GM19468 (cell line): Measurements from ENCODE around the gene CTIF.
"Not testable (repeated sequence)": the region's sequence is repeated elsewhere in the genome, so short reads cannot be mapped to it uniquely, and the experiment has no call there.

Source experiments
- ATAC-seq: cut with Tn5 transposase; IDR thresholded peaks from one replicate; pipeline ENCODE4 v1.9.1; 2021; ENCODE audit warnings: mild to moderate bottlenecking, moderate library complexity, moderate number of reproducible peaks; ENCODE audit not compliant: unreplicated experiment; ENCODE audit errors: extremely low read depth

The CTIF gene

DNA sequence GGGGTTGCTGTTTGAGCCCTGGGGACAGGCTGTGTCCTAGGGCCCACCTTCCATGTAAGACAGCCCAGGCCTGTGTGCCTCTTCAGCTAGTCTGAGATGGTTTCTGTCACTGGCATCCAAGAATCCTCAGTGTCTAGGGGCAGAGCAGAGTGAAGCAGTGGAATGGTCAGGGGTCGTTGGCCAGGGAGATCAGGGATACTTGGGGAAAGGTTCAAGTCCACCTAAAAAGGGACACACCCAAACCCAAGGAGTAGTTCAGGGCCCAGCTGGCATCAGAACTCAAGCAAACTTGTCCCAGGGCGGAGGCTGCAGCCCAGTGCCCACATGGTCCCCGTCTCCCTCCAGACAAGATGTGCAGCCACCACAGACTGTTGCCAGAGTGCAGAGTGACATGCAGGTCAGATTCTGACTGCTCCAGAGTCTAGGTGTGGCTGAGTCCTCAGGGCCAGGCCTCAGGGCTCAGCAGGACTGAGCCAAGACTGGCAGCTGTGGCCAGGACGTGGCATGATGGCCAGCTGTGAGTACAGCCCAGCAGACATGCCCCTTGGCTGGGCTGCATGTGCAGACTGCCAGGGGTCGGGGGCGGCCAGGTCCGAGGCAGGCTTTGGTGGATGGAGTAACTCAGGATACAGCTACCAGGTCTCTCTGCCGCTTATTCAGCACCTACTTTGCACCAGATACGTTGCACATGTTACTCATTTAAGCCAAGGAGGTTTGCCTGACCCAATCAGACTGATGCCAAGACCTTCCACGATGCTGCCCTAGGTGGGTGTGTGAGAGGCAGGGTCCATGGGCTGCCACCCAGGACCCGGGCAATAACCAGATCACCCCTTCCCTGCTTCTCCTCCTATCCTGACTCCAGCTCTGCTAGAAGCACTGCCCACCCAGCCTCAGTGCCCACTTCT is 265.4 kb downstream of the CTIF start:
- ATAC-seq: no peak

DNA sequence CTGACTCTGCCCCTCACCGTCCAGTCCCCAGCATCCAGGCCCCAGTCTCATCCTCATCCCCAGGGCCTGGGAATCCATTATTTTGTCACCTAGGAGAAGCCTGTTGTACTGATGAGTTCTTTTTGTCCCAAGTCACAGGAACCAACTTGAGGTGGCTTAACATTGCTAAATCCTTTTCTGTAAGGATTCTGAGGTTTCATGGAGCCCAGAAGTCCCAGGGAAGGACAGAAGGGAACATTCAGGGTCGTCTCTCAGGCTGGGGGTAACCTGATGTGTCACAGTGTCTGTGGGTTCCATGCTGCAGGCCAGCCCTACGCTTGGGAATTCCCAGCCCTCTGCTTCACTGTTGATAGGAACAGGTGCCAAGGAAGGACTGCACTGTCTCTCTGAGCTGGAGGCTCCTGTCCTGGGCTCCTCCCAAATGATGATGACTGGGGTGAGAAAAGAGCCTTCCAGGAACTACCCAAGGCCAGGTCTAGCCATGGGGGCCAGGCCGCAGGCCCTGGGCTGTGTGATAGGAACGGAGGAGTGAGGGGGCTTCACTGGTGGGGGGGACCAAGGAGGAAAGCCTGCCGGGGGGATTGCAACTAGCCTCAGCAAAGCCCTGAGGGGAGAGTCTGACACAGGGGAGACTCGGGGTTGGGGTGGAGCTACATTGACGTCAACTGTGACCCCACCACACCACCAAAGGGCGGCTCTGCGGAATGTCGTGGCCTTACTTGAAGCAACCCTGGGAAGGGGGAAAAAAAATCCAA is 266.2 kb downstream of the CTIF start:
- no peak for ATAC-seq

DNA sequence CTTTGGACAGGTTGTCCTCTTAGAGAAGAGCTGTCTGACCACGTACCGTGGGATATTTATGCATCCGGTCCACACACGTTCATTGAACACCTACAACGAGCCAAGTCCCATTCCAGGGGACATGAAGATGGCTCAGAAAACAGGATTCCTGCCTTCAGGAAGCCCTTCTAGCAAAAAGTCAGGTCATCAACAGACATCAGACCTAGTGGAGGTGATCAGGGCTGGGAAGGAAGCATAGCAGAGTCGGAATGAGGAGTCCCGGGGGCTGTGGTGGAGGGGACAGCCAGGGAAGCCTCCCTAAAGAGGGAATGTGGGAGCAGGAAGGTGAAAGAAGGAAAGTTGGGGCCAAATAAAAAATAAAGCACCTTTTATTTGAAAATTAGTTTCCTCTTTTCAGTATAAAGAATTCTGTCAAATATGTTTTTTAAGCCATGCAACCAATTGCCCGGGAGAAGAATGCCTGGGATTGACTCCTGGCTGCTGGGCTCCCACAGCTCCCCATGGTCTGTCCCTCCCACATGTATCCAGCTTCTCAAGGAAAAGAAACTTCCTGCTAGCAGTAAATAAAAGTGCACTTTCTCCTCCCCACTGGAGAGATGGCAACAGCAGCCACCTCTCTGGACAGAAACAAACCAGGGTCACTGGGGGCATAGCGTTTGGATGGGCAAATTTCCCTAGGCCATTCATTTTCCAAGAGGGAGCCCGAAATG is 267.1 kb downstream of the CTIF start:
- no peak for ATAC-seq

DNA sequence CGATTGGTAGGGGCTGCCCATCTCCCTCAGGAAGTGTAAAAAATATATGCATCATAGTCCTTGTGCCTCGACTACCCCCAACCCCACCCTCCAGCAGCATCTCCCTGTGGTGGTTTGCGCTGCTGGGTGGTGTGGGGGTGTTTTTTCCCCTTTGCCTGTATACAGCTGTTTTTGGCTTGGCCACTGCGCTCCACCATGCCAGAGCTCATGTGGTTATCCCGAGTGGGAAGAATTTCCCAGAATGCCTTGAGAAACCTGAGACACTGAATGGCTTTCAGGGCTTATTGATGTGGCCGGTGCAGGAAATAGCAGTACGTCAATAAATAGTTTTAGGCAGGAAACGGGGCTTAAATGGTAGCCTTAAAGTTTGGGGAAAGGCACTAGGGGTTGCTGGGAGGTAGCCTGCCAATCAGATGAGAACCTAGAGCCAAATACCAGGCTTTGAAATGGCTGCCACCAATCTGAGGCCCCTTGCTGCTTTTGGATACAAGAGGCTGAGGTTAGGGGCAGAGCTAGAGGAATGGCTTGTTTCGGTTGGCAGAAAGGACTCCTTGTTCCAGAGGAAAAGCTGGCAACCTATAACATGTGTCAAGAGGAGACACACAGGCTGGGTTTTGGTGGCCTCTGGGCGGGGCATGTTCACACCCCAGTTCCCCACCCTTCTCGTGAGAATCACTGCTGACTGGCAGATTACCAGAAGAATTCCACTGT is 267.9 kb downstream of the CTIF start:
- no peak for ATAC-seq

DNA sequence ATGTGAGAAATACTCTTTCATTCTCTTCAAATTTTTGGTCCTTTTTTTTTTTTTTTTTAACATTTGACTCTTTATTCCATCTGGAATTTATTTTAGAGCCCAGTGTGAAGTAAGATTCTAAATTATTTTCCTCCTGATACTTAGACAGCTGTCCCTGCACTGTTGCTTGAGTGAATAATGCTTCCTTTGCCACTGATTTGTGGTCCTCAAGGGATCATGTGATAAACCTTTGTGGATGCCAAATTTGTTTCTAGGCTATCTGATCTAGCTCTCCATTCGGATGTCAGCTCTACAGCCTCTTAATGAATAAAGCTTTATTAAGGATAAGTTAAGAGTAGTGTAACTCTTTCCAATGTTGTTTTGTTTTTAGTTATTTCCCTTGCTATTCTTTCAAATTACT is 269.6 kb downstream of the CTIF start:
- ATAC-seq: no peak

DNA sequence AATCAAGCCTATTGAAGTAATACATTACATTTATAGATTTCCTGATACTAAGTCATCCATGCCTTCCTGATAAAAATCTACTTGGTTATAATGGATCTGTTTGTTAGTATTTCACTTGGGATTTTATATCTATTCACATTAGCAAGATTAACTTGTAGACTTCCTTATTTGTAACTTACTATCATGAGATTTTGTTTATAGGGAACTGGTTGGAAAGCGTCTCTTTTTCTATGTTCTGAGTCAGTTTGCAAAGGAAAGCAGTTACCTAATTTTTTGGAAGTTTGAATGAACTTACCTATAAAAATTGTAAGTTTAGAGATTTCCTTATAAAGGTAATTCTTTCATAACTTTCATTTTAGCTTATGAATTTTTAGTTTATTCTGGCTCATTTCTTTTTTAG is 270.5 kb downstream of the CTIF start:
- no peak for ATAC-seq

DNA sequence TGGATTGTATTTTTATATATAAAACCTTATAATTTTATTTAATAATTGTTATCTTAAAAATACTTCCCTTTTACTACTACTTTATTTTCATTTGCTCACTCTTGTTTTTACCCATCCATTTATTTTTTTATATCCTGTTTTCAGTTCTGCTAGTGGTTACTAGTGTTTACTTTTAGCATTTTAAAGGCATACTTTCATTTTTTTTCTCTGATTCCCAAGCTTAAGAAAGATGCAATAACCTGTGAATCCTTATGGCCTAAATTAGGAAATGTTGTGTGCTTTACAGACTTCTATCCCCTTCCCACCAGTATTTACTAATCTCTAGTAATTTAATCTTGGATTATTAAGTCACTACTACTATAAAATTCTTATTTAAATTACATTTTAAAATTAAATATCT is 272.0 kb downstream of the CTIF start:
- ATAC-seq: no peak

DNA sequence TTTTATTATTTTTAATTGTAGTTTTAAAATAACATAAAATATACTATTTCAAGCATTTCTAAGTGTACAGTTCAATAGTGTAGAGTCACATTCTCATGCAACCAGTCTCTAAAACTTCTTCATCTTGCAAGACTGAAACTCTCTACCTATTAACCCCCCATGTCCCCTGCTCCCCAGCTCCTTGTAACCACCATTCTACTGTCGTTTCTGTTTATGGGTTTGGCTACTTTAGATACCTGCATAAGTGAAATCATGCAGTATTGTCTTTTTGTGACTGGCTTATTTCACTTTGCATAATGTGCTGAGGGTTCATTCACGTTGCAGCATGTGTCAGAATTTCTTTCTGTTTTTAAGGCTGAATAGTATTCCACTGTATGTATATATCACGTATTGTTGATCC is 272.6 kb downstream of the CTIF start:
- no peak for ATAC-seq

DNA sequence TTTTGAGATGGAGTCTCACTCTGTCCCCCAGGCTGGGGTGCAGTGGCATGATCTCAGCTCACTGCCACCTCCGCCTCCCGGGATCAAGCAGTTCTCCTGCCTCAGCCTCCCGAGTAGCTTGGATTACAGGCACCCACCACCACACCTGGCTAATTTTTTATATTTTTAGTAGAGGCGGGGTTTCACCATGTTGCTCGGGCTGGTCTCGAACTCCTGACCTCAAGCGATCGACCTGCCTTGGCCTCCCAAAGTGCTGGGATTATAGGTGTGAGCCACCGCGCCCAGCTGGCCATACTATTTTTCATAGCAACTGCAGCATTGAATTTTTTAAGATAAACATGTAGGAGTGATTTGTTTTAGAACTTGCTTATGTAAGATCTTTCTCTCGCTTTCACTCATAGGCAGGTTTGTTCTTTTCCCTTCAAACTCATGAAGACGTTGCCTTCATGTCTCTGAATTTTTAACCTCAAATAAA is 273.2 kb downstream of the CTIF start:
- ATAC-seq: not testable (repeated sequence)

DNA sequence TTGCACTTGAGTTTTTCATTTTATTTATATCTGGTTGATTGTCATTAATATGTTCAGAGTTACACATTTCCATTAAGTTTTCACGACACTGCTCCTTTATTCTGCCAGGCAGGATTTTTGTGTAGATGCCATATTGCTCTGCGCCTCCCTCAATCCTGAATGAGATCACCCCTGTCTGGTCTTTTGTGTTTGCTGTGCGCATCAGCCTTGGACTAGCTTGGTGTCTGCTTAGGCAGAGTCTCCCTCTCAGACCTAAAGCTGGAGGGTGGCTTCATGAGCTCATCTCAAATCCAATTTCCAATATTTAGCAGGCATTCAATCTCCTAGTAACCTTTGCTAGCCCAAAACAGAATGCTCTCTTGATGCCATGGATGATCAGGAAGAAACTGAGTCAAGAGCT is 274.5 kb downstream of the CTIF start:
- ATAC-seq: no peak

DNA sequence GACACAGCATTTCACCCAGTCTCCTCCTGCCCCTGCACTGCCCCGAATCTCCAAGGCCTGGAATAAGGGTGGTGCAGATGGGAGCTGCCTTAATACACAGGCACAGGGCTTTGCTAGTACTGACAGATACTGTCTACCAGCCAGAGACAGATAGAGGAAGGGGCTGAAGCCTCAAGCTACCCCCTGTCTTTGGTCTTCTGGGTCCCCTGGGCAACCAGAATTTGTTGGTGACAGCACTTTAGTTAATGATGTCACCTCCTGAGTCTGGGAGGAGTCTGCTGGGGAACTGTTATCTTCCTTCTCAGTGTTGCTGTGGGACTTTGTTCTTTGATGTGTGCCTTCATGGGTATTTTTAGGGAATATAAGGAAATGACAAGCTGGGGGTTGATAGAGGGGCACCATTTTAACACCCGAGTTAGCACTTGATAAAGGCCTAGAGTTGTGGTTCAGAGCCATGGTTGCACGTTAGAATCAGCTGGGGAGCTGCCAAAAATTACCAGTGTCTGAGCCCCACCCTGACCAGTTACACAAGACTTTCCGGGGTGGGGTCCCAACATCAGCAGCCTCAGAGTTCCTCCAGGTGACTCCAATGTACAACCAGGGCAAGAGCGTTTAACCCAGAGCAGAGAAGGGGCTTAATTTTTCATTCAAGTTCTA is 275.1 kb downstream of the CTIF start:
- ATAC-seq: no peak

DNA sequence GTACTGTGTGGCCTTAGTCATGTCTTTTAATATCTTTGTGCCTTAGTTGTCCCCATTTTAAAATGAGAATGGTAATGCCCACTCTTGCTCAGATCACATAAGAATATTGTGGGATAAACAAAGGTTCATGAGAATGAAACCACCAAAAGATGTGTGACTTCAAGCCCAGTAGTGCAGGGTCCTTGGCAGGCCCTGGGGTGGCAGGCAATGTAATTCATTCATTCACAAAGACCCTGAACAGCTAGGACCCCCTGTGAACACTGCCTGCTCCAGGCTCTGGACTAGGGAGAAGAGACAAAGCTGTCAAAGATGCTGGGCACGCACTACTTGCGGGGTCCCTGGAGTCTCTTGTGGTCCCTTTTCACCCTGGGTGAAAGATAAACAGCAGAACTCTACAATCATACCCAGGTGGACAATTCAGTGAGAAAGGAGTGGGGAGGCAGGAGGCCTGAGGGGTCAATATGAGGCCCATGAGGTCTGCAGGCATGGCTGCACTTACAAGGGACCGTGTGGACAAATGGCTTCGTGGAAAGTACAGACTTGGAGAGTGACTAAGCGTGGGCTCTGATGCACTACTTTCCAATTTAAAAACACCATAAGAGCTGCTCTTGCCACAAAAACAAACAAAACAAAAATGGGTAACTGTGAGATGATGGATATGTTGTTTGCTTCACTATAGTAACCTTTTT is 275.8 kb downstream of the CTIF start:
- ATAC-seq: no peak

DNA sequence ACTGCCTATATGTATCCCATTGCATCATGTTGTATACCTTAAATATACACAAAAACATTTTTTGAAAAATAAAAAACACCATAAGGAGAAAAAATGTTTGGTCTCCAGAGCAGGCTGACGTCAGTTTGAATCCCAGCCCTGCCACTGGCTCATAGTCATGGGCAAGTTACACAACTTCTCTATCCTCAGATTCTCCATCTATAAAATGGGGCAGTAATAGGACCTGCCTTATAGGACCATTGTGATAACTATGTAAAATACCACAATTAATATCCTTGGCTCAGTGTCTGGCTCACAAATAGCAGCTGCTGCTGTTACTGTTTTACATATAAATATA is 276.3 kb downstream of the CTIF start:
- no peak for ATAC-seq

DNA sequence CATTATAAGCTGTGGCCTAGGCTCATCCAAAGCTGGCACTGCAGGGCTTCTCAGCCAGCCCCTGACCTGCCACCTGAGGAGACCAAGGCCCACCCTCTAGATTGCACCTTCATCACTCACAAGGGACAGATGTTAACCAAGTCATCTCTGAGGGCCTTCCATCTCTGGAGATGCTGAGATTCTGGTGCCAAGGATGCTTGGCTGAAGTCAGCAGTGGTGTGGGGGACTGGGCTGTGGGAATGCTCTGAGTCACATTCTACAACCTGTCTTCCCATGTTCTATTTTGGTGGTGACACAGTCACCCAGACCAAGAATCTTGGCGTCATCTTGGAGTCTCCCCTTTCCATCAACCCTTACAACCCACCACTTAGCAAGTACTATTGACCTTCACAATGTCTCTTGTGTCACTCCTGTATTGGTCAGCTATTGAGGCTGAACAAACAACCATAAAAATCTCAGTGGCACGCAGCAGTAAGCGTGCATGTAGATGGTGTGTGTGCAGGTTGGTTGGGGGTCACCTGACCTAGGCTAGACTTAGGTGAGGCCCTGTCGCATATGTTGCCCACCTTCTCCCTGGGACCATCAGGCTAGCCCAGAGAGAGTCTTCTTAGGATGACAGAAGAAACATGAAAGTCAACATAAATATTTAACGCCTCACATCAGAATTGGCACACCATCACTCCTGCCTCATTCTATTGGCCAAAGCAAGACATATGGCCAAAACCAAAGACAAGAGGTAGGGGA is 276.9 kb downstream of the CTIF start:
- ATAC-seq: no peak

DNA sequence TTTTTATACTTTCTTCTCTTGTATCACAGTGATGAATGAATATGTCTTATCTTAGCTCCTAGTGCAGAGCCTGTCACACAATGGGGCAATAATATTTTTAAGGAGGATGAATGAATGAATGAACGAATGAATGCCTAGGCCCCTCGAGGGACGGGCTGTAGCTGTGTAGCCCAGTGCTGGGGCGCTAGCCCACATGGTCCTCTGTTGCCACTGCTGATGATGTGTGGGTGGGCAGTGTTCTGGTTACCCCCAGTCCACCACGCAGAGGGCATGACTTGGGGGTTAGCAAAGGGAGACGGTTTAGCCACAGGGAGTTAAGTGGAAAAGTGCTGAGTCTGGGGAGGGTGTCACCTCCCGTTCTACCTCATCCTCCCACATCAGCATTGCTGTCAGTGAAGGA is 277.7 kb downstream of the CTIF start:
- no peak for ATAC-seq

DNA sequence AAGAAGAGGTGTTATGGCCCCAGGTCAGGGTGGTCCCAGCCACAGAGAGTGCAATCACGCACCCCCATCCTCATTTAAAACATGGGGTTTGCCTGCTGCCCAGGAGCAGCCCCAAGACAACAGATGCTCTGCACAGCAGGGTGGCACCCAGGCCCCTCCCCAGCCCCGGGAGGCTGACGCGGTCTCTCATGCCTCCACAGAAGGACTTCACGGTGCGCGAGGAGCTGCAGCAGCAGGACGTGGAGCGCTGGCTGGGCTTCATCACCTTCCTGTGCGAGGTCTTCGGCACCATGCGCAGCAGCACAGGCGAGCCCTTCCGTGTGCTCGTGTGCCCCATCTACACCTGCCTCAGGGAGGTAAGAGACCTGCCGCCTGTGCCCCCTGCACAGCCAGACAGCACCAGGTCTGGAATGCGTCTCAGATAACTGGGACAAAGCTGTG is 278.2 kb downstream of the CTIF start:
- no peak for ATAC-seq

DNA sequence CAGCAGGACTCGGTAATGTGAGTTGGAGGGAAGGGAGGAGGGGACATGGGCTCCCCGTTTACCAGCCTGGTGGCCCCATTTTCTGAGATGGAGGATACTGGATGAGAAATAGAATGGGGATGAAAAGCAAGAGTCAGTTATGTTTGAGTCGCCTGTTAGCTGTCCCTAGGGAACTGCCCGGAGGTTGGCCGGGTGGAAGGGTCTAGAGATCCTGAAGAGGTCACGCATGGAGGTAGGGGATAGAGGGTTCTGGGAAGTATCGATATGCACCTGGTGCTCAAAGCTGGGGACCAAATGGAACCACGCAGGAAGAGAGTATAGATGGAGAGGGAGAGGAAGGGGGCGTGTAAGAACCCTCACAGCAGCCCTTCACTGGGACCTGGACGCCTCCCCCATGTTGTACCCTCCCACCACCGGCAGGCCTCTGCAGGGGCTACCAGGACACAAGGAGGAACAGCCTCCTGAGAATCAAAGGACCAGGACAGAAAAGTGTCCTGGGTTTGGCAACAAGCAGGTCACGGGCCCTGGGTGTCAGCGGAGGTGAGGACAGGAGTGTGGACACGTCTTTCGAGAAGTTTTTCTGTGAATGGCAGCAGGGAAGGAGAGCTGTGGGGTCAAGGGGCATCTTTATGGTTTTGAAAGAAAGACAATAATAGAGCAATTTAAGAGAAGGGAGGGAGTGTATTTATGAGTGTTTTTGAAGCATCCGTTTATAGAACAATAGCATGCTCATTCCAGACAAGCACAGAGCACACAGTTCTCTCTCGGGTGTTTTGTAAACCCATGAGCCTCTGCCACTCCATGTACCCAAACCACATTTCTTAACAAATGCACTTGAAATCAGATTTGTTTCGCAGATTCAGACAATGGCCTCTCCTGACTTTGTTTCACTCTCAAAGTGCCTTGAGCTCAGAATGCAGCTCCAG is 279.8 kb downstream of the CTIF start:
- no peak for ATAC-seq
